Thoracic aorta (tissue), 2 donors: ENCODE data around the gene LRRFIP2. TPM values are rescaled to one million over a fixed set of nuclear protein-coding genes. Genes with fewer than 3 reads are reported as not detected.
A peak's percentile ranks its signal among the peaks of the same experiment; 100 is the strongest.

ENCODE experiments used
- ATAC-seq: fragments of 150-250 bp; one replicate; pipeline ENCODE4 v1.8.0; 2017; ENCODE audit warnings: low read depth; ENCODE audit not compliant: insufficient number of reproducible peaks, low FRiP score
- DNase-seq: peaks from one replicate; pipeline ENCODE4 v3.0.0-alpha.2; 2020; ENCODE audit warnings: low spot score
- H3K27ac ChIP-seq, 2 donors: fragments of 200-600 bp; sonication (generic); 1 replicate in 1 of 2; 2 replicates in 1 of 2; pipeline ENCODE4 v1.5.1; 2016; ENCODE audit warnings: mild to moderate bottlenecking in 2 of 2, moderate library complexity in 2 of 2
- H3K27me3 ChIP-seq: fragments of 200-600 bp; sonication (generic); replicated peaks from 2 replicates; pipeline ENCODE4 v1.6.0; 2016; ENCODE audit warnings: mild to moderate bottlenecking; ENCODE audit not compliant: insufficient read depth
- H3K36me3 ChIP-seq: fragments of 200-600 bp; sonication (generic); one replicate; pipeline ENCODE4 v1.5.1; 2016
- H3K4me1 ChIP-seq, 2 donors: fragments of 200-600 bp; sonication (generic); 1 replicate in 1 of 2; 2 replicates in 1 of 2; pipeline versions ENCODE4 v1.5.1 to v1.6.0; 2016; ENCODE audit warnings: low read depth in 2 of 2, mild to moderate bottlenecking in 1 of 2; ENCODE audit not compliant: control insufficient read depth in 1 of 2
- H3K4me3 ChIP-seq: fragments of 200-600 bp; sonication (generic); 2 replicates; pipeline ENCODE4 v1.5.1; 2016; ENCODE audit warnings: mild to moderate bottlenecking
- H3K9me3 ChIP-seq: fragments of 200-600 bp; sonication (generic); 2 replicates; pipeline ENCODE4 v1.5.1; 2016
- total RNA-seq, 2 donors: library from RNA; depleted of rRNA; stranded (reverse); fragments of >200 nt; gene quantifications; one replicate each; pipeline versions ENCODE4 v1.1.0 to v1.2.3, GENCODE V29; 2016
- TF ChIP-seq, protein P1 (sequence below): fragments of 200-600 bp; sonication (generic); IDR thresholded peaks from one replicate; pipeline ENCODE4 v1.5.1; 2019; ENCODE audit warnings: antibody characterized with exemption

LRRFIP2 gene
- total RNA-seq, 2 donors from 2014 or later: 98.8 to 123 TPM

DNA sequence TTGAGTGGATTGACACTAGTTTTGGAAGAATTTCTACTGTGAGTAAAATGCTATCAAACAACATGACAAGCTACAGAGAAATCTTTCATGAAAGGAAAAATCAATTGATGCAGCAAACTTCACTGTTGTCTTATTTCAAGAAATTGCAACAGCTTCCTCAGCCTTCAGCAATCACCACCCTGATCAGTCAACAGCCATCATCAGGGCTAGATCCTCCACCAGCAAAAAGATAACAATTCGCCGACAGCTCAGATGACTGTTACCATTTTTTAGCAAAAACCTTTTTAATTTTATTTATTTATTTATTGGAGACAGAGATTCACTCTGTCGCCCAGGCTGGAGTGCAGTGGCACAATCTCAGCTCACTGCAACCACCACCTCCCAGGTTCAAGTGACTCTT lies 137.0 kb downstream of the LRRFIP2 start:
- DNase-seq (no peak), ATAC-seq (no peak)
- Histone ChIP-seq H3K27ac (no peak overlapping the region), H3K27me3 (no peaks in the 10 kb centered on the region), H3K36me3 (no peaks in the 10 kb centered on the region), H3K9me3 (no peaks in the 10 kb centered on the region), H3K4me3 (no peak overlapping the region), H3K4me1 (peaks cover 0 to 31% of the 10 kb centered on the region in 2 donors)
- TF ChIP-seq, protein P1, sequence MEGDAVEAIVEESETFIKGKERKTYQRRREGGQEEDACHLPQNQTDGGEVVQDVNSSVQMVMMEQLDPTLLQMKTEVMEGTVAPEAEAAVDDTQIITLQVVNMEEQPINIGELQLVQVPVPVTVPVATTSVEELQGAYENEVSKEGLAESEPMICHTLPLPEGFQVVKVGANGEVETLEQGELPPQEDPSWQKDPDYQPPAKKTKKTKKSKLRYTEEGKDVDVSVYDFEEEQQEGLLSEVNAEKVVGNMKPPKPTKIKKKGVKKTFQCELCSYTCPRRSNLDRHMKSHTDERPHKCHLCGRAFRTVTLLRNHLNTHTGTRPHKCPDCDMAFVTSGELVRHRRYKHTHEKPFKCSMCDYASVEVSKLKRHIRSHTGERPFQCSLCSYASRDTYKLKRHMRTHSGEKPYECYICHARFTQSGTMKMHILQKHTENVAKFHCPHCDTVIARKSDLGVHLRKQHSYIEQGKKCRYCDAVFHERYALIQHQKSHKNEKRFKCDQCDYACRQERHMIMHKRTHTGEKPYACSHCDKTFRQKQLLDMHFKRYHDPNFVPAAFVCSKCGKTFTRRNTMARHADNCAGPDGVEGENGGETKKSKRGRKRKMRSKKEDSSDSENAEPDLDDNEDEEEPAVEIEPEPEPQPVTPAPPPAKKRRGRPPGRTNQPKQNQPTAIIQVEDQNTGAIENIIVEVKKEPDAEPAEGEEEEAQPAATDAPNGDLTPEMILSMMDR: no peak

DNA sequence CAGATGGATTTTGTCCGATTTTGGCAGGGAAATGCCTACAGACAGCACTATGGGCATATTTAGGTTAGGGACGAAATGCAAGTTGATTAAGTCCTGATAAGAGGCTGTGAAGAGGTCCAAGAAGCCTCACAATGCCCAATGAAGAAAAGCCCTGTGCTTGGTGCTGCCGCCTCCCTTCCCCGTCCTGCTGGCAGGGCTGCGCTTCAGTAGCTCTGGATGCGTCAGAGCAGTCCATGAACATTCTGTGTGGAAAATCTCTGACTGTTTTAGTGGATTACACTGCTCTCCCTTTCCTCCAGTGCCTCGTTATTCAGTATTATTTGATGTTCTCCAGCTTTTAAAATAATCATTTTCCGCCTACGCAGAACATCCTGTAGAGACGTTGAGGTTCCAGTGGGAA lies 141.4 kb downstream of the LRRFIP2 start:
- H3K4me3 ChIP-seq: peak overlapping the region; percentile 5
- peaks cover 20 to 57% of the 10 kb centered on the region in 2 donors for H3K4me1 ChIP-seq
- no peaks in the 10 kb centered on the region for H3K36me3 ChIP-seq
- H3K9me3 ChIP-seq: no peaks in the 10 kb centered on the region
- DNase-seq: no peak
- peak overlapping the region; percentile 55 to 73 for H3K27ac ChIP-seq
- ATAC-seq: peak; percentile 45
- TF ChIP-seq, protein P1: no peak
- H3K27me3 ChIP-seq: no peaks in the 10 kb centered on the region

DNA sequence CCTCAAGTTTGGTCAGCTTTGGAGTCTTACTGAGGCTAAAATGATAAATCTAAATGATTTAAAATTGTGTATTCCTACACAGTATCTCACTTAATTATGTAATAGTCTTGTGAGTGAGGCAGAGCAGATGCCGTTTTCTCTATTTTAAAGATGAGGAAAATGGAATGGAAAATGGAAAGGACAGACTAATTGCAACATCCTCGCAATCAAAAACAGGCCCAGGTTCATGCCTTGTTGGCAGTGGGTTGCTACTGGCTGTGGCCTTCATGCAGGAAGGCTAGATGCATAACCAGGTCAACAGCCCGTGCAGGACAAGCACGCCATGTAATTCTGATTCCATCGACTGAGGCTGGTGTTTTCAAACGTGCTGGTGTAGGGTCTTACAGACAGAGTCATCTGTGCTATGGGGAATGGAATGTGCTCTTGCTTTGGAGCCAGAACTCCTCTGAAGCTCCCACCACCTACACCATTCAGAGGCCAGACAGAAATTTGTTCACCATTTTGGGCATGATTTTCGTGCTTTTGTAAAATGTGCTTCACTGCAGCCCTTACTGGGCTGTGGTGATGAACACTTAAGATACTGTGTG lies 143.2 kb downstream of the LRRFIP2 start:
- ATAC-seq (no peak), DNase-seq (no peak)
- no peaks in the 10 kb centered on the region for H3K27me3 ChIP-seq
- peak overlapping the region; percentile 55 to 73 for H3K27ac ChIP-seq
- H3K36me3 ChIP-seq: no peaks in the 10 kb centered on the region
- peaks cover 20 to 66% of the 10 kb centered on the region in 2 donors for H3K4me1 ChIP-seq
- H3K9me3 ChIP-seq: no peaks in the 10 kb centered on the region
- no peak overlapping the region for H3K4me3 ChIP-seq
- TF ChIP-seq, protein P1: no peak

DNA sequence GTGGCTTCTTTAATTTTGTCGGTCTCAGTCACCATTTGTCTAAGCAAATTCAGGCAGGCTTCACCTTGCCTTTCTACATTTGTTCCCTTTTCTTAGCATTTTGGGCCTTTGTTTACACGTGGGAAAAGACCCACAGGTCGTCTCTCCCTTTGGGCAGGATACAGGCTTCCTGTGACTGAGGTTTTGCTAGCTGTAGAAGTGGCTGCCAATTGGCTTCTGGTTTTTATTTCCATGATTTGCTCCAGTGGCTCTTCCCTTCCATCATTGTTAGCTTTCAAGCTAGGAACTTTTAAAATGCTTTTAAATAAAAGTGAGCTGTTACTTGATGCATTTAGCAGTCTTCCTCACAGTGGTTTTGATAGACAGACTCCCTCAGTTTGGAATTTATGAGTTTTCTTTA lies 143.8 kb downstream of the LRRFIP2 start:
- no peaks in the 10 kb centered on the region for H3K36me3 ChIP-seq
- DNase-seq: no peak
- no peak for ATAC-seq
- no peaks in the 10 kb centered on the region for H3K9me3 ChIP-seq
- no peaks in the 10 kb centered on the region for H3K27me3 ChIP-seq
- no peak overlapping the region for H3K4me3 ChIP-seq
- peaks cover 20 to 72% of the 10 kb centered on the region in 2 donors for H3K4me1 ChIP-seq
- TF ChIP-seq, protein P1: no peak
- peak overlapping the region; percentile 49 to 55 for H3K27ac ChIP-seq

DNA sequence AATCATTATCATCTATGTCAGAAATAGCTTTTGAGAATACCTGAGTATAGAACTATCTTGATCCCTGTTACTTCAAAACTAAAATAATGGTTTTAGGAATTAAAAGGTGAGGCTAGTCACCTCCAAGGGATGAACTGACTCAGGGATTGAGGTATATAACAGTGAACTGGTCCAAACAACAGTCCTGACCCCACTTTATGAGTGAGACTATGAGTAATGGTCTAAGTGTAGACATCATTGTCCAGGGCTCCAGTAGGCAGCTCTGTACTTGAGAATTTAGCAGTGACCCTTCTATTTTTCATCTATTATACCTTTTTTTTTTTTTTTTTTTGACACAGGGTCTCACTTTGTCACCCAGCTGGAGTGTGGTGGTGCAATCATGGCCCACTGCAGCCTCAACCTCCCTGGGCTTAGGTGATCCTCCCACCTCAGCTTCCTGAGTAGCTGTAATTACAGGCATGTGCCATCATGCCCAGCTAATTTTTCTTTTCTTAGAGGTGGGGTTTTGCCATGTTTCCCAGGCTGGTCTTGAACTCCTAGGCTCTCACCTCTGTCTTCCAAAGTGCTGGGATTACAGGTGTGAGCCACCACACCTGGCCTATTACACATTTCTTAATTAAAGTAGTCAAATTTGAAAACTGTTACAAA lies 144.7 kb downstream of the LRRFIP2 start:
- peak overlapping the region; percentile 49 to 55 for H3K27ac ChIP-seq

More for the DNA sequence above, 144.7 kb downstream of the LRRFIP2 start:
- Histone ChIP-seq H3K36me3 (no peaks in the 10 kb centered on the region), H3K27me3 (no peaks in the 10 kb centered on the region), H3K4me3 (no peak overlapping the region), H3K4me1 (peaks cover 20 to 76% of the 10 kb centered on the region in 2 donors), H3K9me3 (no peaks in the 10 kb centered on the region)
- TF ChIP-seq, protein P1: no peak
- no peak for ATAC-seq
- DNase-seq: no peak
